GF-D8 (cell line): Measurements from ENCODE around the gene LRRC45.
"Not testable (repeated sequence)": the region's sequence is repeated elsewhere in the genome, so short reads cannot be mapped to it uniquely, and the experiment has no call there.

ENCODE experiments used
- DNase-seq: peaks from one replicate; lab custom pipeline; 2025; lab: John Stamatoyannopoulos, UW

The LRRC45 gene

GRCh38 chr17:82022981-82023446 is at the start of gene LRRC45:
TSS of gene LRRC45 (plus strand) at chr17:82023305. CDS start at chr17:82023644, 339 bp downstream.
- peak; percentile 98 for DNase-seq

- DNase-seq = no peak
Measured at GRCh38 chr17:81973432-81973831, 49.7 kb upstream of the LRRC45 start.

- DNase-seq = peak; percentile 31
Measured at GRCh38 chr17:81976332-81977210, 46.5 kb upstream of the LRRC45 start.

- peak; percentile 54 for DNase-seq
Measured at GRCh38 chr17:81977211-81977808, 45.8 kb upstream of the LRRC45 start, which contains the start of gene ASPSCR1. TSS of gene ASPSCR1 (plus strand) at chr17:81977629. CDS start at chr17:81977647, 18 bp downstream.

DNA sequence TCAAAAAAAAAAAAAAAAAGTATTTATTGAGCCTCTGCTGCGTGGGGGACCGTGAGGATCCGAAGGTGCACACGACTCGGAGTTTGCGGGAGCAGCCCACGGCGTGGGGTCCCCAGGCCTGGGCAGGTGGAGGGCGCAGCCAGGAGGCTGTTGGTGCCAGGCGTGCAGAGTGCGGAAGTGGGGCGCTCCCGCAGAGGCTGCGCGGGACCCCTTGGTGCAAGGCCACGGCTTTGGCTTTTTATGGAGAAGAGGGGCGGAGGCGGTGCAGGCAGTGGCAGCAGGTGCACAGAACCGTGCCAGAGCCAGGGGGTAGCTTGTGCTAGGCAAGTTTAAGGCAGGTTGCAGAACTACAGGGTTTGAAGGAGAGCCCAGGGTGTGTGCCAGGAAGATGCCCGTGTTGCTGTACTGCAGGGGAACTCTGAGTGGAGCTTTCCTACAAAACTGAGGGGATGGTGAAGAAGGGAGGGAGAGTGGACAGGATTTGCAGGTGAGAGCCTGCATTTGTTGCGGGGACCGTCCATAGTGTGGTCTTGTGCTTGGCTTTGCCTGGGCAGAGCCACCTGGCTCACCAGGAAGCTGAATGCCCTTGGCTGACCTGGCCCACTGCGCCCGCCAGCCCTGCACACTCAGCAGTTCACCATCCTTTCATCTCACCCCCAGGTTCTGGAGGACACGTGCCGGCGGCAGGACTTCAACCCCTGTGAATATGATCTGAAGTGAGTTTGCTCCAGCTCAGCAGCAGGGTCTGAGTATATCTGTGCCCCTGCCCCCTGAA is 44.4 kb upstream of the LRRC45 start:
- no peak for DNase-seq

DNA sequence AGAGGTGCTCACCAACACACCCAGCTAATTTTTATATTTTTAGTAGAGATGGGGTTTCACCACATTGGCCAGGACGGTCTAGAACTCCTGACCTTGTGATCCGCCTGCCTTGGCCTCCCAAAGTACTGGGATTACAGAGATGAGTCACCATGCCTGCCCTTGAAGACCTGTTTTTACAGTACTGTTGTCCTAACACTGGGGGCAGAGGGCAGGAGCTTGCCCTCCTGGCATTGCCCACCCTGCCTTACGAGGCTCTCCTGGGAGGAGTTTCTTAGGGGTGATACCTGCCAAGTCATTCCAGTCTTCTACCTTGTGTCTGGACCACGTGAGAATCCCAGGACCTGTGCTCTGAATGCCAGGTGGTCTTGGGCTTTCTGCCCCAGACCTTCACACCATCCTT is 43.0 kb upstream of the LRRC45 start:
- DNase-seq = no peak

DNA sequence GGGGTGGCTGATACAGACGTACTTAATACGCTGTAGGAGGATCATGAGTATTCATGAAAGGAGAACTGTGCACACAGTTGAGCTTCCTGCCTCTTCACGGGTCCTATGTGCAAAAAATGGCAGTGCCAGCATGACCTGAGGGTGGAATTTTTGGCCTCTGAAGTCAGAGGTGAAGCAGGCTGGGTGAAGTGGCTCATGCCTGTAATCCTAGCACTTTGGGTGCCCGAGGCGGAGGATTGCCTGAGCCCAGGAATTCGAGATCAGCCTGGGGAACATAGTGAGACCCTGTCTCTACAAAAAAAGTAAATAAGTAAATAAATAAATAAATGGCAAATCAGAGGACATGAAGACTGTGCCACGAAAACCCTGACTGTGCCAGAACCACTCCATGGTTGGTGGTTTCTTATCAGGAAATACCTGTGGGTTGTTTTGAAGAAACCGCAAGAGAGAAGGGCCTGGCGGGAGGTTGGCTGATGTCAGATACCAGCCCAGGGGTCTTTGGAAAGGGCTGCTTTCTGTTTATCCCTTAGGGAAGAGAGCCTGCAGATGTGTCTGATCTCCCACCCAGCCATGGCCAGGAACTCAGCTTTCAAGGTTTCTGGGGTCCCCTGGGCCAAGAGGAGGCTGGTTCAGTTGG is 42.3 kb upstream of the LRRC45 start:
- DNase-seq = no peak

- not testable (repeated sequence) for DNase-seq
Measured at GRCh38 chr17:81981511-81981910, 41.6 kb upstream of the LRRC45 start.

DNA sequence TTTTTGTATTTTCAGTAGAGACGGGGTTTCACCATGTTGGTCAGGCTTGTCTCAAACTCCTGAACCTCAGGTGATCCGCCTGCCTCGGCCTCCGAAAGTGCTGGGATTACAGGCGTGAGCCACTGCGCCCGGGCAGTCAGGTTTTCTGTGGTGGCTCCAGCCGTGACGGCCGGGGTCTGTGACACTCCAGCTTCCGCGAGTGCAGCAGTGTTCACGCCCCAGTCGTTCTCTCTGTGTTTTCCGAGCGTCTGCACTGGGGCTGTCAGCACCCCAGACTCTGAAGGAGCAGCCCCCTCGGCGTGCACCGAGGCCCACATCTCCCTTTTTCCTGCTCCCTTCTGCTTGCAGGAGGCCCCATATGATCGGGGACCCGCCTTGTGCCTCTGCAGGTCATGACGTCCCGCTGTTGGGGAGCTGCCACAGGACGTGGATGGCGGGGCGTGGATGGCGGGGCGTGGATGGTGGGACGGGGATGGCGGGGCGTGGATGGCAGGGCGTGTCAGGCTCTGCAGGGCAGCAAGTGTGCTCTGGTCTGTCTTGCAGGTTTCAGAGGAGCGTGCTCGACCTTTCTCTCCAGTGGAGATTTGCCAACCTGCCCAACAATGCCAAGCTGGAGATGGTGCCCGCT is 40.0 kb upstream of the LRRC45 start:
- DNase-seq = no peak

DNA sequence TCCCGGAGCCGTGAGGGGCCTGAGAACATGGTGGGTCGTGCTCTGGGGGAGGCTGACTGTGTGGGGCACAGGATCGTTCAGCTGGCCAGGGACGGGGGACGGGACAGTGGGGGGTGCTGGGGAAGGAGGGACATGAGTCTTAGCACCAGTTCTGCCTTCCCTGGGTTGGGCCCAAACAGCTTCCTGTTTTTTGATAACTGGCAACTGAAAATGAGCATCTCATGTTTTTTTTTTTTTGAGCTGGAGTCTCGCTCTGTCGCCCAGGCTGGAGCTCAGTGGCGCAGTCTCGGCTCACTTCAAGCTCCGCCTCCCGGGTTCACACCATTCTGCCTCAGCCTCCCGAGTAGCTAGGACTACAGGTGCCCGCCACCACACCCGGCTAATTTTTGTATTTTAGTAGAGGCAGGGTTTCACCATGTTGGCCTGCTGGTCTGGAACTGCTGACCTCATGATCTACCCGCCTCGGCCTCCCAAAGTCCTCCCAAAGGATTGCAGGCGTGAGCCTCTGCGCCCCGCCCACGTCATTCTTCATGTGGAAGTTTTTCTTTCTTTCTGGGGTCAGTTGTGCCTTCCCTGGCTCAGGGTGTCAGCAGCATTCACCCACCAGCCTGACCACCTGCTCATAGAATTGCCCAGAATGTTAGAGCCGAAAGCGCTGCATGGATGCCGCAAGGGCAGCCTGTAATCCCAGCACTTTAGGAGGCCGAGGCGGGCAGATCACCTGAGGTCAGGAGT is 39.3 kb upstream of the LRRC45 start:
- DNase-seq = no peak

DNA sequence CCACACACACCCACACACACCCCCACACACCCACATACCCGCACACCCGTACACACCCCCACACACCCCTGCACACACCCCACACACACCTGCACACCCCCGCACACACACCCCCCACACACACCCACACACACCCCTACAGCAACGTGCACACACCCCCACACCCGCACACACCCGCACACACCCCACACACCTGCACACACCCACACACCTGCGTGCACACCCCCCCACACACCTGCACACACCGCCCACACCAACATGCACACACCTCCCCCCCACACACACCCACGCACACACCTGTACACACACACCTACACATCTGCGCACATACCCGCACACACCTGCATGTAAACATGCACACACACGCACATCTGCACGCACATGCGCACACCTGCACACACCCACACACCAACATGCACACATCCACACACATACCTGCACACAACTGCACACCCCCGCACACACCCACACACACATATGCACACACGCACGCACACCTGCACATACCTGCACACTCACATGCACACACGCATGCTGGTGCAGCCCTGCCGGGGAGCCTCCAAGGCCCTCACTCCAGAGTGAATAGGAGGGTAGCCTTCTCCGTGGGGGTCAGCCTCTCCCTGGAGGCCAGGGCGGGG is 38.2 kb upstream of the LRRC45 start:
- DNase-seq = no peak

- no peak for DNase-seq
Measured at GRCh38 chr17:81986606-81987005, 36.5 kb upstream of the LRRC45 start.

- no peak for DNase-seq
Measured at GRCh38 chr17:81987161-81987770, 35.8 kb upstream of the LRRC45 start.

- DNase-seq = no peak
Measured at GRCh38 chr17:81990836-81991683, 32.0 kb upstream of the LRRC45 start.

GRCh38 chr17:81991684-81992305 is 31.3 kb upstream of the LRRC45 start:
- DNase-seq = no peak

- DNase-seq = no peak
Measured at GRCh38 chr17:81992306-81993102, 30.6 kb upstream of the LRRC45 start.
